GM19035 (cell line): ENCODE measurements around the gene WNT7A.

Experiments used
- ATAC-seq: cut with Tn5 transposase; IDR thresholded peaks from one replicate; pipeline ENCODE4 v1.9.1; 2021; ENCODE audit not compliant: unreplicated experiment

Gene WNT7A

DNA sequence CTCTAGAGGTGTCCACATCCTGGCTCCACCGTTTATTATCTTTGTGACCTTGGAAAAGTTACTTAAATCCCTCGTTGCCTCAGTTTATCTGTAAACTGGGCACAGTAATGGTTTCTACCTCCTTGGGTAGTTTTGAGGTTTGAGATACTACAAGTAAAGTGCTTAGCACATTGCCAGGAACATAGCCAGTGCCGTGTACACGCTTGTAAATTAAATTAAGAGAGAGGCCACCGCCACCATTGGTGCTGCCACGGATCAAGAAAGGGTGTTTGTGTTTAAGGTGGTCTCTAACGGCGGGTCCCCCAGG is 5.8 kb upstream of the WNT7A start:
- ATAC-seq: no peak

DNA sequence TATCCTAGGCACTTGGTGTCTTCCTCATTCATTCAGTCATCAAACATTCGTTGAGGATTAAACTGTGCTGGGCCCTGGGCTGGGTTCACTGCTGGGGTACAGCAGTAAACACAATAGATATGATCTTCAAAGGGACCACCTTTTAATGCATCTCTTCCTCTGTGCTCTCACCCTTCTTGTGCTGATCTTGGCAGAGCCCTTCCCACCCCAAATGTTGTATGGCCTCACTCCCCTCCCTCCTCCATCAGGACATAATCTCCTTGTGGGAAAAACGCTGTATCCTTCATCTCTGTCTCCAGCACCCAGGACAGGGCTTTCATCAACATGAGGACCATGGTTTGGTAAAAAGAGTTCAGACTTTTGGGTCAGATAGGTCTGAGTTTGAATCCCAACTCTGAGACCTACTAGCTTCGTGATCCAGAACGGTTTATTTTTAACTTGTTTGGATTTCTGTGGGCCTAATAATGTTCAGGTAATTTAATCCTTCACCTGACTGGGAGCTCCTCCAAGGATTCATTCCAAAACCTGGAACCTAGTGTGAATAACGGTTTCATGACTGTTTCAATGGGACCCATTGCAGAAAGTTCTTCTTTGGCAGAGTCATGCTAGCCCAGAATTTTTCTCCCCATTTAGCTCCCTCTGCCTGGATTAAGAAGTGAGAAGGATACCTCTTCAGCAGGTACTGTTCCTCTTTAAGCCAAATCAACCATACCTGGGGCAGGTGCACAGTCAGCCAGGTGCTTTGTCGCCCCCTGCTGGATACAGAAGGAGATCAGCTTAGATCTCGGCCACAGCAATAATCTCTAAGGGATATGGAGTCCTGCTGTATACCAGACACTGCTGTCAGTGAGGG is 5.2 kb upstream of the WNT7A start:
- ATAC-seq: peak; percentile 69

DNA sequence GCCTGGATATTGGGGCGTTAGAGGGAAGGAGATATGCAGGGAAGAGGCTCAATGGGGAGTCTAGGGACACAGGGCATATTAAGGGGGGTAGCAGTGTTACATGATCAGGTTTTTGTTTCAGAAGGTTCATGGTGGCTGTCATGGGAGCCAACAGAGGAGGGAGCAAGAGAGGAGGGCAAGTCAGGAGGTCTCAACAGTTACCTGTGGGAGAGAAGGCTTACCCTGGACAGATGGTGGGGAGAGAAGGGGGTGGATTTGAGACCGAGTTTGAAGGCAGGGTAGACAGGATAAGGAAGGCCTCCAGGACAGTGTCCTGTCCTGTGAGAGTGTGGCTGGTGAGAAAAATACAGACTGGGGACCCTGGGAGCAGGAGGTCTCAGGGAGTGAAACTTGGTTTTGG is 3.8 kb upstream of the WNT7A start:
- ATAC-seq: no peak

DNA sequence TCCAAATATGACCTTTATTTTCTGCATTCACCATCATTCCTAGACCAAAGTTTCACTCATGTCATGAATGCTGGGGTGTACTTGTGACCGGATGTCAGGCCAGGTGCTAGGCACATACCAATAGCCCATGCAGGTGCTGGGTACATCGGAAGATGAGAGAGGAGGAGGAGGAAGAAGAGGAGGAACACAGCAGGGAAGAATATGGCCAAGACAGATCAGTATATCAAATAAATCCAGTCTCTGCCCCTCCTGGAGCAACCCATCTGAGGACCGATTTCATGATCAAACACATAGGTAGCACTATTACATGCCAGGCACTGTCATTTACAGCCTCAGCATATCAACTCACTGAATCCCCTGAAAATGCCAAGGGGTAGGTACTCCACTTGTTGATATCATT is 3.0 kb upstream of the WNT7A start:
- ATAC-seq: no peak

DNA sequence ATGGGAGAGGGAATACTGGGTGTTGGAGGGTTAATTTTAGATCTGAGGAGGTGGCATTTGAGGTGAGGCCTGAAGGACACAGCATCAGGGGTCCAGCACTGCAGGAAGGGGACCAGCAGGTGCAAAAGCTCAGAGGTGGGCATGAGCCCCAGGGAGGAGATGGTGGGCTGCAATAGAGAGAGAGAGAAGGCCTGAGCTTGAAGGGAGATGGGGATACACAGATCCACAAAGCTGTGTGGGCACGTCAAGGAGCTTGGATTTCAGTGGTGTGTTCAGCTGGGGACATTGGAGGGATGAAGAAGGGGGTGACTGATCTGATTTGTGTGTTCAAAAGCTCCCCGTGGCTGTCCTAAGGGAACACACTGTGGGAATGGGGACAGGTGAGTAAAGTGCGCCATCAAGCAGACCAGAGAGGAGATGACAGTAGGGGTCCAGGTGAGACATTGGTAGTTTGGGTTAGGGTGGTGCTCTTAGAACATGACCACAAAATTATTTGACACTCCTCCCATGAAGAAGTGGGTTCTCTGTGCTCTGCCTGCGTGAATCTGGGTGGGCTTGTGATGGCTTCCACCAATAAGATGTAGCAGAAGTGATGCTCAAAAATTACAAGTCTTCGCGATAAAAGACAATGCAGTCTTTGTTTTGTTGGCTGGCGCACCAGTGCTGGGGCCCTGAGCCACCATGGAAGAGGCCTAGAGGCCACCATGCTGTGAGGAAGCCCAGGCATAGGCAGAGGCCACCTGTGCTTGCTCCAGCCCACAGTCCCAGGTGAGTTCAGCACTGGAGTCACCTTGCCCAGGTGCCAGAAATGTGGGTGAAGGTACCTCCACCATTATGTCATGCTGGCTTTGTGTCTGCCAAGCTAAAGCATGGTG is 1.9 kb upstream of the WNT7A start:
- ATAC-seq: no peak

DNA sequence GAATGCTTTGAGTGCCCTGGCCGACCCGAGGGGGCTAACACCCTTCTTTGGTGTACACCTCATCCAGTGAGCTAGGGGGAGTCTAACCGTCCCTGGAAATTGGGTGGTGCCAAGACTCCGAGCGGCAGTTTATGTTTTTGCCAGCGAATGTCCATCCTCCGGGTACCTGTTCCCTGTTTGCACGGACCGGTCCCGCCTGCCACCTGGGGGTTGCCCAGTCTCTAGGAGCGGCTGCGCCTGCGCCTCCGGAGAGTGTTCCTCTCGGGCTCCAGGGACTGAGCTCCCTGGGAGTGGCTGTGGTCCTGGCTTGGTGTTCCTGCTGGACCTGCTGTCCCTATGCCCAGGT is 913 bp upstream of the WNT7A start:
- ATAC-seq: no peak

DNA sequence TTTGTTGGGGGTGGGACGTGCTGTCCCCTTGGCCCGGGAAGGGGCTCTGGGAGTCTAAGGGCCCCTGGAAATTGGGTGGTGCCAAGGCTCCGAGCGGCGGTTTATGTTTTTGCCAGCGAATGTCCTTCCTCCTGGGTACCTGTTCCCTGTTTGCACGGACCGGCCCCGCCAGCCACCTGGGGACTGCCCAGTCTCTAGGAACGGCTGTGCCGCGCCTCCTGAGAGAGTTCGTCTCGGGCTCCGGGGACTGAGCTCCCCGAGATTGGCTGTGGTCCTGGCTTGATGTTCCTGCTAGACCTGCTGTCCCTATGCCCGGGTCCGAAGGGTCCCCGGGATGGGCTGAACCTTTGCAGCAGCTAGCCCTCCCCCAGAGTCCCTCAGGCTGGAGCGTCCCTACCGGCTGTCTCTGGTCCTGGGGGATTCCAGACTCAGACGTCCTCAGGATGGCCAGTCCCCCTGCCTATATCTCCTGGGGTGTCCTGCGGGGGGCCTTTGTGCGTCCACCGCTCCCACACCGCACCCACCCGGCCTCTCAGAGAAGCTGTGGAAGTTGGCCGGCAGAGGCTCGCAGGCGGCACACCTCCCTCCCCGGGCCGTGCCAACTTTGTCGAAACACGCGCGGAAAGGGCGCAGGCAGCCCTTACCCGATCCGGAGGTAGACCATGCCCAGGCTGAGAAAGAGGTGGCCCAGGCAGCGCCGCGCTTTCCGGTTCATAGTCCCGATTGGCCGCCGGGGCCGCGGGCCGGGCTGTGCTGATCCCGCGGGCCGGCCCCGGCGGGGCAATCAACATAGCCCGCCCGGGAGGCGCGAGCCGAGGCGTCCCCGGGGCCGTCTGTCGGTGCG is 547 bp downstream of the WNT7A start:
- ATAC-seq: no peak

DNA sequence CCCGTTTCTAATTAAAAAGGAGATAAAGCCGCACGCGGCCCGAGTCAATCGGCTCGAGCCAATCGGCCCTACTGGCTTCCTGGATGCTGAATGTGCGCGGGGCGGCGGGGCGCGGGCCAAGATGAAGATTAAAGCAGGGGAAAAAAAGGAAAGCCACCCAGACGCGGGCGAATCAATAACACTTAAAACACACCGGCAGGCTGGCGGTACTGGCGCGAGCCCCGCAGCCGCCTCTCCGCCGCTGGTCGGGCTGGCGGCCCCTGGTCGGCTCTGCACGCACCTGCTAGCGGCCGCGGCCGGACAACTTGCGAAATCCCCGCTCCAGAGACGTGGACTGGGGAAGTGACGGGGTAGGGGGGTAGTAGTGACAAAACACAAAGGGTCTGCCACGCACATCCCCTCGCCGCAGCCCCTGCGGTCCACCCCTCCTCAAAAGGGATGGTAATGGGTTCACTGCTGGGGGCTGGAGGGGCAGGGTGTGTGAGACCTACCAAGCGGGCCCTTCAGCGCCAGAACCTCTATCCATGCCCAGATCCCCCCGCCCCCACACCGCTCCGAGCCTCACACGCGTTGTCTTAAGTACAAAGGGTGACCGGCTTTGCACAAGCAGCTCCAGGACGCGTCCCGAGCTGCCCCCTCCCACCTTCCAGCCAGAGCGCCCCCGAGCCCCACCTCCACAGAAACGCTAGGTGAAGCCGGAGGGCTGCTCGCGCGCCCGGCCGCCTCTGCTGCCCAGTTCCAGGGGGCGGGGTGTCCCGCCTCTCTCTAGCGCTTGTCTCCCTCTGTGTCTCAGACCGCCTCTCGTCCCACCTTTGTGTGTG is 1.4 kb downstream of the WNT7A start:
- ATAC-seq: no peak

DNA sequence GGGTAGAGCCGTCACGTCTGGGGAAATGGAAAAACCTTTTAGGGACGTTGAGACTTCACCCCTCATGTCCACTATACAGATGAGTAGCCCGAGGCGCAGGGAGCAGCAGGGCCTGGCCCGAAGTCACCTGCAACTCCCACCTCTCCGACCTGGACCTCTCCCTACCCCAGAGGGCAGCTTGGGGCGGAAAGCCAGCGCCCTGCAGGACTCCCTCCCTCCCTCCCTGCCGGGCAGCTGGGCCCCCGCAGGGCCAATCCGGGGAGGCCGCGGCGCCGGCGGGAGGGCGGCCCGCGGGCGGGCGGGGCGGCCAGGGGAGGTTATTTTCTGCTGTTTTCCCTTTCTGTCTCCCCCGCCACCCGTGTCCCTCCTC is 2.0 kb downstream of the WNT7A start:
- no peak for ATAC-seq

DNA sequence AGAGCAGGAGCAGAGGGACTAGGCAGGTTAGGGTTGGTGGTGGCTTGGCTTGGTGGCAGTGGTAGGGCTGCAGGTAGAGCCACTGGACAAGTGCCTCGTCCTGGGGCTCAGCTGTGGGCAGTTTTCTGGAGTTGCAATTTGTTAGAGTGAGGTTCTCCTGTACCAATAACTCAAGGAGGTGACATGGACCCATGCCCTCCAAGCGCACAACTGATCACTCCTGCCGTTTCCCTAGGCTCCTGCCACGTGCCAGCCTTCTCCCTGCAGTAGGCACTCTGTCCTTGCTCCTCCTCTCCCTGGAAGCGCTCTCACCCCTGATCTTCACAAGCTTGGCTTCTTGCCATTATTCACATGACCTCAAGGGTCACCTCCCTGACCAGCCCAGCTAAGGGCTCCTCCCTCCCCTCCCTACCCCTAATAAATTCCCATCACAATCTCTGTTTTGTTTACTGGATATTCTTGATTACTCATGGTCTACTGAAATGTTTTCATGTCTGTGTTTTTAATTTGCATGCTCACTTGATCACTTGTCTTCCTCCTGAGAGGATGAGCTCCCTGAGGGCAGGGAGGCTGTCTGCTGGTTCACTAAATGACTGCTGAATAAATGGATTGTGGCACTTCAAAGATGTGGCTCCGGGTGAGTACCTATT is 3.3 kb downstream of the WNT7A start:
- ATAC-seq: no peak

DNA sequence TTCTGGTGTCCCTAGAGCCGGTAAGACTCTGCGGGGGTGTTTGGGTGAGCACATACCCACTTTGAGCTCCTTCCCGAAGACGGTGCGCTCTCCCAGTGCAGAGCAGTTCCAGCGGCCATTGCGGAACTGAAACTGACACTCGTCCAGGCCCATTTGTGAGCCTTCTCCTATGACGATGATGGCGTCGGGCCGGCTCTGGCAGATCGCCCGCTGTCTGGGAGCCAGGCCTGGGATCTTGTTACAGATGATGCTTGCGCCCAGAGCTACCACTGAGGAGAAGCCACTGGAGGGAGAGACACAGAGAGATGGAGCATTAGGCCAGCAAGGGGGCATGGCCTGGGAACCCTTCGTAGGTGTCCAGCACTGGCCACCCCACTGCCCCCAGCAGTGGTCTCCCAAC is 5.0 kb downstream of the WNT7A start:
- ATAC-seq: no peak

DNA sequence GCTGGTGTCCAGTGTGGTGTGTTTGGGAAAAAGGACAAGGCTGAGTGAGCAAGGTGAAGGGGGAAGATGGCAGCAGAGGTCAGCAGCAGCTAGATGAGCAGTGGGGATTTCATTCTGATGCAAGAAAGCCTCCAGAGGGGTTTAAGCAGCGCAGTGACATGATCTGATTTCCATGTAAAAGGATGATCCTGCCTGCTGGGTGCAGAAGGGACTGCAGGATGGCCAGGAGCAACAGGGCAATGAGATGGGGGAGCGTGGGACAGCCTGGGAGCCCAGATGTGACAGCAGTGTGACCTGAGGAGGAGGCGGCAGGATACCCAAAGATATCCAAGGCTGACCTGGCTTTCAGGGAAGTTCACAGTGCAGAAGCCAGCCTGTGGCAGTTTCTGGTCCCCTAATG is 6.1 kb downstream of the WNT7A start:
- no peak for ATAC-seq

DNA sequence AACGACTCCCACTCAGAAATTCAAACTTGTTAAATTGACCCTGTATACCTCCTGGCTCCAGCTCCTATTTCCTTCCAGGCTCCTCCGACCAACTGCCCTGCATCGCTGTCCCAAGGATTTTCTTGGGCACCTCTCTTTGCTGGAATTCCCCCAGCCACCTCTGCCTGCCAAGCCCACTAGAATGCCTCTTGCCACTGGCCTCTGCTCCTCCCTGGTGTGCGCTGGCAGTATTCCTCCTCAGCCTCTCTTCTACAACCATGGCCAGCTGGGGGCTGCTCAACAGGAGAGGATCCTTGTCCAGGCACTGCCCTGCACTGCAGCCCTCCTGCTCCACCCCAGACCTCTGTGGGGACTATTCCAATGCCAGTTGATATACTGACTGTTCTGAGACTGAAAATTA is 7.4 kb downstream of the WNT7A start:
- no peak for ATAC-seq

DNA sequence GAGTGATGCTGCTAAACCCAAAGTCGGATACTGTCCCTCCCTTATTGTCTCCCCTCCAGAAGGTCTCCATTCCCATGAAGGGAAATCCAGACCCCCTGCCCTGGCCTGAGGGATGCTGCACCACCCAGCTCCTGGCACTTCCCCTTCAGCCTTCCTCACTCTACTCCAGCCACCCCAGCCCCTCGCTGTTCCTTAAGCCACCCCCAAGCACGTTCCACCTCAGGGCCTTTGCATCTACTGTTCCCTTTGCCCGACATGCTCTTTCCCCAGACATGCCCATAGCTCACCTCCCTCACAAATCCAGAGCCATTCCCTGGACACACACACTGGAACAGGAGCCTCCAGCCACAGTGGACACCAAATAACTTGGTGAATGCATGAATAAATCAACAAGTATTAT is 8.1 kb downstream of the WNT7A start:
- ATAC-seq: no peak

DNA sequence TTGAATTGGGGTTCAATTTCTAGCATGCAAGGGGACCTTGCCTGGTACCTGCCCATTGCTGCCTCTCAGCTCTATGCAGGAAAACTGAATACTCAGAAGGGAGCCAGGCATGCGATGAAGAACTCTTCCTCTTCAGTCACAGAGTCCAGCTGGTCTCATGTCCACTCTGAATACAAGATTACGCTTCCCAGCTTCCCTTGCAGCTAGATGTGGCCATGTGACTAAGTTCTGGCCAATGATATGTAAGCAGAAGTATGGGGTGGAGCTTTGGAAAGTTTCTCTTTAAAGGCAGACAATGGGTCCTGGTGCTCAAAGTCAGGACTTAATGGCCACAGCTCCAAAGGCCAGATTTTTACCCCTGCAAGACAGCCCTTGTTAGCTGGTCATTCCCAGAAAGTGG is 9.0 kb downstream of the WNT7A start:
- no peak for ATAC-seq

DNA sequence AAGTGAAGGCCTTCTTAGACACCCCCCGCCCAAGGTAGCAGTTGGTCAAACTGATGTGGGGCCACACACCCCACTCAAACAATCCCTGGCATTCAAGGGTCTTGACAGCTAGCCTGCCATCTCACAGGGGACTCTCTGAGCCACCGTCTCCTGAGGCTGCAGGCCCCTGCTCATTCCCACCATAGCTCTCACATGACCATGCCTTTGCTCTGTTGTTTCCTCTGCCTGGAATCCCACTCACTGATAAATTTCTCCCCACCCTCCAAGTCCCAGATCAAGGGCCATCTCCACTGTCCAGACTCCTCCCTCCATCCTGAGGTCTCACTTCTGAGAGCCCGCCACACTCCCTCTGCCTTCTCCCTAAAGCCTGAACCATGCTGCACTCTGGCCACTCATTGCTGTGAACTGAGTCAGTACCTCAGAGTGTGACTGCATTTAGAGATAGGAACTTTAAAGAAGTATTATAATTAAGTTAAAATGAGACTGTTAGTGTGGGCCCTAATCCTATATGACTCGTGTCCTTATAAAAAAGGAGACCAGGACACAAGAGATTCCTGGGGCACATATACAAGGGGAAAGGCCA is 10.0 kb downstream of the WNT7A start:
- ATAC-seq: no peak

DNA sequence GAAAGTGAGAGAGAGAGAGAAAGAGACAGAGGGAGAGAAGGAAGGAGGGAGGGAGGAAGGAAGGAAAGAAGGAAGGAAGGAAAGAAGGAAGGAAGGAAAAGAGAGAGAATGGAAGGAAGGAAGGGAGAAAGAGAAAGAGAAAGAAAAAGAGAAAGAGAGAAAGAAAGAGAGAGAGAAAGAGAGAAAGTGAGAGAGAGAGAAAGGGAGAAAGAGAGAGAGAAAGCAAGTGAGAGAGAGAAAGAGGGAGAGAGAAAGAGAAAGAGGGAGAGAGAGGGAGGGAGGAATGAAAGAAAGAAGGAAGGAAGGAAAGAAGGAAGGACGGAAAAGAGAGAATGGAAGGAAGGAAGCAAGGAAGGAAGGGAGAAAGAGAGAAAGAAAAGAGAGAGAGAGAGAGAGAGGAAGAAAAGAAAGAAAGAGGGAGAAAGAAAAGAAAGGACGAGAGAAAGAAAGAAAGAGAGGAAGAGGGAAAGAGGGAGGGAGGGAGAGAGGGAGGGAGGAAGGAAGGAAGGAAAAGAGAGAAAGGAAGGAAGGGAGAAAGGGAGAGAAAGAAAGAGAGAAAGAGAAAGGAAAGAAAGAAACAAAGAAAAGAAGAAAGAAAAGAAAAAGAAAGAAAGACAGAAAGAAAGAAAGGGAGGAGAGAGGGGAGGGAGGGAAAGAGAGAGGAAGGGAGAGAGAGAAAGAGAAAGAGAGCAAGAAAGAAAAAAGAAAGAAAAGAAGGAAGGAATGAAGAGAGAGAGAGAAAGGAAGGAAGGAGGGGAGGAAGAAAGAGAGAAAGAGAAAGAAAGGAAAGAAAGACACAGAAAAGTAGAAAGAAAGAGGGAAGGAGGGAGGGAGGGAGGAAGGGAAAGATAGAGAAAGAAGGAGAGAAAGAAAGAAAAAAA is 10.8 kb downstream of the WNT7A start:
- no peak for ATAC-seq

DNA sequence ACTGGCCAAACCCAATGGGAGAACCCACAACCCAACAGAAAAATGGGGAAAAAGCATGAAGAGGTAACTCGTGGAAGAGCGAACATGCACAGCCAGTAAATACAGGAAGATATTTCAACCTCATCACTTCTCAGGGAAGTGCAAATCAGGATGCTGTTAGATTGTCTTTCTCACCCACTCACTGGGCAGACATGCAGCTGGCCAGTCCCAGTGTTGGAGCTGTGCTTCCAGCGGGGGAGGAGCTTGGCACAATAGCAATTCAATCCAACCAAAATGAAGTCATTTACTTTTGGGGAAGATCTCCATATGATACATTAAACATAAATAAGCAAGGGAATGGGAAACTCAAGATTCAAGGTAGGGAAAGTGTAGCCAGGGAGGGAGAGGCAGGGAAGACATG is 12.1 kb downstream of the WNT7A start:
- no peak for ATAC-seq
